HCT116 (cell line): ENCODE results near the gene FBXO31. TPM values are rescaled to one million over a fixed set of nuclear protein-coding genes. Genes with fewer than 3 reads are reported as not detected.

Experiments used
- ATAC-seq: fragments of 200-7000 bp; cut with Tn5 transposase; 2 replicates; pipeline ENCODE4 v1.9.1; 2020; ENCODE audit warnings: mild to moderate bottlenecking, moderate library complexity
- BruUV-seq: library from RNA; stranded (reverse); fragments of 400-500 nt; replicated peaks from 2 replicates; lab custom pipeline; 2021; lab: Mats Ljungman, UMichigan
- CTCF ChIA-PET: fragments of 300-600 bp; sonication (Branson Sonifier 250); formaldehyde crosslinking; loops from one replicate; lab custom pipeline; 2021; ENCODE audit warnings: antibody characterized with exemption; lab: Charles Lee
- POLR2A ChIA-PET: fragments of 300-600, 350-600 bp; sonication (Branson Sonifier 250); formaldehyde crosslinking; loops from one replicate; lab custom pipeline; 2021; ENCODE audit warnings: antibody characterized with exemption; lab: Charles Lee
- RAD21 ChIA-PET, 2 experiments: fragments of 300-600 bp; sonication (Branson Sonifier 250); formaldehyde crosslinking; loops; one replicate each; lab custom pipeline; 2023; ENCODE audit warnings: low total read pairs in 2 of 2; ENCODE audit not compliant: uncharacterized antibody in 2 of 2, unreplicated experiment in 2 of 2, low non-redundant PET in 1 of 2; lab: Charles Lee
- DNase-seq: peaks from one replicate; pipeline ENCODE4 v3.0.0-alpha.2; 2010; ENCODE audit warnings: low read depth, low spot score
- H2AFZ ChIP-seq: fragments of 200-600 bp; shearing (Covaris generic), sonication (generic); 2 replicates; pipeline ENCODE4 v1.6.1; 2017; ENCODE audit warnings: low read depth, mixed run types, mixed read lengths, antibody characterized with exemption, low read length; ENCODE audit not compliant: poor library complexity, severe bottlenecking
- H3K27ac ChIP-seq: 2 replicates; pipeline ENCODE4 v1.5.1; 2012; ENCODE audit warnings: low read depth, low read length
- H3K27me3 ChIP-seq: fragments of 200-600 bp; sonication (generic); 2 replicates; pipeline ENCODE4 v1.6.1; 2016; ENCODE audit warnings: mixed run types, low read length, mixed read lengths; ENCODE audit not compliant: insufficient read depth
- H3K36me3 ChIP-seq, 2 experiments: fragments of 200-500 bp in 1 of 2; fragments of 200-600 bp in 1 of 2; sonication (Bioruptor generic) in 1 of 2; sonication (generic) in 1 of 2; 2 replicates each; pipeline versions ENCODE4 v1.5.1 to v1.6.1; 2014 to 2016; ENCODE audit warnings: low read length in 2 of 2, inconsistent platforms in 1 of 2, mixed read lengths in 1 of 2, mixed run types in 1 of 2; ENCODE audit not compliant: insufficient read depth in 2 of 2, control insufficient read depth in 1 of 2
- H3K4me1 ChIP-seq, 2 experiments: fragments of 200-600 bp in 1 of 2; sonication (generic) in 1 of 2; 2 replicates each; pipeline versions ENCODE4 v1.5.1 to v1.6.1; 2012 to 2017; ENCODE audit warnings: low read length in 2 of 2, inconsistent platforms in 1 of 2, mild to moderate bottlenecking in 1 of 2, mixed read lengths in 1 of 2, mixed run types in 1 of 2, moderate library complexity in 1 of 2; ENCODE audit not compliant: insufficient read depth in 2 of 2, control insufficient read depth in 1 of 2
- H3K4me2 ChIP-seq: fragments of 200-600 bp; sonication (generic); 2 replicates; pipeline ENCODE4 v1.6.1; 2017; ENCODE audit warnings: mixed run types, low read length, mixed read lengths
- H3K4me3 ChIP-seq, 2 experiments: fragments of 200-600 bp in 1 of 2; sonication (generic) in 1 of 2; replicated peaks in 1 of 2; 2 replicates each; pipeline ENCODE4 v1.5.1; 2011 to 2016; ENCODE audit warnings: low read length in 2 of 2, control low read depth in 1 of 2, low read depth in 1 of 2, mild to moderate bottlenecking in 1 of 2, mixed read lengths in 1 of 2, mixed run types in 1 of 2
- H3K79me2 ChIP-seq: fragments of 200-600 bp; sonication (generic); 2 replicates; pipeline ENCODE4 v1.6.1; 2017; ENCODE audit warnings: mild to moderate bottlenecking, mixed run types, low read length, moderate library complexity, mixed read lengths; ENCODE audit not compliant: insufficient read depth
- H3K9ac ChIP-seq: fragments of 200-600 bp; sonication (generic); 2 replicates; pipeline ENCODE4 v1.6.1; 2016; ENCODE audit warnings: low read length, mixed read lengths
- H3K9me2 ChIP-seq: fragments of 200-600 bp; sonication (generic), shearing (Covaris generic); 2 replicates; pipeline ENCODE4 v1.6.1; 2017; ENCODE audit warnings: mixed run types, mild to moderate bottlenecking, moderate library complexity; ENCODE audit not compliant: insufficient read depth
- H3K9me3 ChIP-seq, 2 experiments: fragments of 200-500 bp in 1 of 2; fragments of 200-600 bp in 1 of 2; sonication (Bioruptor generic) in 1 of 2; sonication (generic) in 1 of 2; 2 replicates each; pipeline ENCODE4 v1.6.1; 2014 to 2017; ENCODE audit warnings: low read length in 2 of 2, mixed read lengths in 2 of 2, inconsistent platforms in 1 of 2, low read depth in 1 of 2, mild to moderate bottlenecking in 1 of 2, mixed run types in 1 of 2, moderate library complexity in 1 of 2; ENCODE audit not compliant: control insufficient read depth in 1 of 2, insufficient read depth in 1 of 2
- H4K20me1 ChIP-seq: fragments of 200-600 bp; sonication (generic), shearing (Covaris generic); 2 replicates; pipeline ENCODE4 v1.6.1; 2017; ENCODE audit warnings: mixed run types, mild to moderate bottlenecking, moderate library complexity; ENCODE audit not compliant: insufficient read depth
- CBX3 ChIP-seq: IDR thresholded peaks from 2 replicates; pipeline ENCODE4 v1.6.1; 2012; ENCODE audit warnings: low read depth
- CEBPB ChIP-seq: IDR thresholded peaks from 2 replicates; pipeline ENCODE4 v1.6.1; 2012; ENCODE audit warnings: low read depth
- ELF1 ChIP-seq: IDR thresholded peaks from 2 replicates; pipeline ENCODE4 v1.6.1; 2012; ENCODE audit warnings: low read depth, borderline replicate concordance
- EZH2 ChIP-seq: fragments of 200-600 bp; sonication (generic); IDR thresholded peaks from 2 replicates; pipeline ENCODE4 v1.6.1; 2017; ENCODE audit warnings: antibody characterized with exemption, mixed run types
- FOSL1 ChIP-seq: IDR thresholded peaks from 2 replicates; pipeline ENCODE4 v1.6.1; 2012; ENCODE audit warnings: low read depth
- POLR2AphosphoS5 ChIP-seq: IDR thresholded peaks from 2 replicates; pipeline ENCODE4 v1.6.1; 2011; ENCODE audit warnings: mild to moderate bottlenecking, low read depth, low read length, moderate library complexity
- RAD21 ChIP-seq: IDR thresholded peaks from 2 replicates; pipeline ENCODE4 v1.6.1; 2012; ENCODE audit warnings: low read depth, mild to moderate bottlenecking
- SIN3A ChIP-seq: IDR thresholded peaks from 2 replicates; pipeline ENCODE4 v1.6.1; 2012; ENCODE audit warnings: low read depth
- SP1 ChIP-seq: IDR thresholded peaks from 2 replicates; pipeline ENCODE4 v1.6.1; 2012; ENCODE audit warnings: low read depth
- SRF ChIP-seq: IDR thresholded peaks from 2 replicates; pipeline ENCODE4 v1.6.1; 2012; ENCODE audit warnings: low read depth
- YY1 ChIP-seq: IDR thresholded peaks from 2 replicates; pipeline ENCODE4 v1.6.1; 2011; ENCODE audit warnings: low read length, low read depth, moderate library complexity, mild to moderate bottlenecking; ENCODE audit not compliant: insufficient replicate concordance; ENCODE audit errors: extremely low read depth
- ZNF274 ChIP-seq: fragments of 200-500 bp; sonication (Bioruptor generic); IDR thresholded peaks from 2 replicates; pipeline ENCODE4 v1.6.1; 2014; ENCODE audit warnings: mild to moderate bottlenecking, low read depth, low read length, inconsistent platforms
- intact Hi-C: fragments of 100-400 bp; cut with micrococcal nuclease; formaldehyde crosslinking; loops from 2 replicates; pipeline ENCODE4 v1.10.0; 2022
- total RNA-seq: library from RNA; stranded (reverse); gene quantifications from one replicate; pipeline ENCODE4 v1.2.1, GENCODE V29; 2021; ENCODE audit not compliant: unreplicated experiment
- TF ChIP-seq, protein P1 (sequence below): IDR thresholded peaks from 2 replicates; pipeline ENCODE4 v1.6.1; 2012; ENCODE audit warnings: low read depth
- TF ChIP-seq, protein P2 (sequence below), 3 experiments: fragments of 200-600 bp in 1 of 3; sonication (generic) in 1 of 3; IDR thresholded peaks in 2 of 3; conservative IDR thresholded peaks in 1 of 3; 2 replicates each; pipeline ENCODE4 v1.5.1; 2012 to 2017; ENCODE audit warnings: low read depth in 2 of 3, low read length in 2 of 3, antibody characterized with exemption in 1 of 3, borderline replicate concordance in 1 of 3, control low read depth in 1 of 3, mild to moderate bottlenecking in 1 of 3, mixed read lengths in 1 of 3, mixed run types in 1 of 3, moderate library complexity in 1 of 3; ENCODE audit not compliant: insufficient read depth in 1 of 3
- TF ChIP-seq, protein P3 (sequence below): IDR thresholded peaks from 2 replicates; pipeline ENCODE4 v1.6.1; 2012

FBXO31 gene
- total RNA-seq, 1 experiment from 2014 or later, result 52.1 TPM

DNA sequence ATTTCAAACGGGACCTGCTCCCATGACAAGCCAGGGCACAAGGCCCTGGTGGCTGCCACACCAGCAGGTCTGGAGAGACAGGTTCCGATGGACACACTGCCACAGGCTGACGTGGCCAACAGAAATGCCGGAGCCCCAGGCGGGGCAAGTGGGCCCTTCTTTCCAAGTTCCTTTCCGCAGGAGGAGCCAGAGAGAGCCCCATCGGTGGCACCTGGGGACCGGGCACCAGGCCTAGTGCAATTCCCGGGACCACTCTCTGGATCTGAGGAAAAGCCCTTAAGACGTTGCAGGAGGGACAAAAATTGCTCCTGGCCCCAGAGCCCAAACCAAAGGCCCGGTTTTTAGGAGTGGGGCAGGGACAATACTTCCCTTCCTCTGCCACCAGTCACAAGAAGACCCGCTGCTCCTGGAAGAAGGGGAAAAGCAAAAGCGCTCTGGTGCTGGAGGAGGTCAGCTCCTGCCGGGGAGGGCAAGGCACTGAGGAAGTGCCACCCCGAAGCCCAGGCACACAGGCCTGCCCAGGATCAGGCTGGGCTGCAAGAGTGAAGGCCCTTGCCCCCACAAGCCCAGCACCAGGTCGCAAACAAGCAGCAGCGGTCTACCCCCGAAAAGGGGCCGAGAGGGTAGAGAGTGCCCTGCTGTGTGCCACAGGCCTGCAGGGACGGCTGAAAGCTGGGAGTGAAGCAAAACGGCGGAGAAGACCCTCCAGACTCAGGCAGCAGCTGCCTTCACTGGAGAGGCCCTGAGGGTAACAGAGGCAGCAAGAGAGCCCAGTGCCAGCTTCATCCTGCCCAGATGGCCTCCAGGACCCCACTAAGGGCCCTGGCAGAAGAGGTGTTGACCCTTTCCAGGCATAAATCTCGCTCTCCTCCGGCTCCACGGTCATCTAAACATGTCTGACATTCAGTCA, 37.7 kb upstream of the FBXO31 start:
- BruUV-seq, result no TSS peak
- Histone ChIP-seq H3K4me2 (no peak overlapping the region), H2AFZ (no peak overlapping the region)

More for the DNA sequence above, 37.7 kb upstream of the FBXO31 start:
- ATAC-seq (no peak), DNase-seq (no peak)
- Histone ChIP-seq H3K36me3 (peaks cover 15 to 20% of the 10 kb centered on the region in 2 experiments; a peak in 2 of 4 replicates), H3K27me3 (no peaks in the 10 kb centered on the region), H3K79me2 (peaks cover 5% of the 10 kb centered on the region; the same call in 1 of the 2 replicates), H4K20me1 (no peaks in the 10 kb centered on the region), H3K27ac (no peak overlapping the region), H3K9me3 (no peaks in the 10 kb centered on the region), H3K4me3 (no peak overlapping the region), H3K9me2 (no peaks in the 10 kb centered on the region), H3K9ac (no peak overlapping the region), H3K4me1 (no peaks in the 10 kb centered on the region)
- CTCF ChIA-PET, result interaction anchor here (1.0 to 1.7 kb wide), 4 partner anchors 11 to 215 kb away, joined by 3 to 5 read pairs (median 4); no protein-coding TSS in a partner anchor
- no peak for TF ChIP-seq POLR2AphosphoS5
- no peak for TF ChIP-seq FOSL1
- TF ChIP-seq SP1, result no peak
- TF ChIP-seq YY1, result no peak
- no peak for TF ChIP-seq ZNF274
- no peak for TF ChIP-seq SRF
- TF ChIP-seq CBX3, result no peak
- TF ChIP-seq EZH2, result no peak
- TF ChIP-seq, protein P1, sequence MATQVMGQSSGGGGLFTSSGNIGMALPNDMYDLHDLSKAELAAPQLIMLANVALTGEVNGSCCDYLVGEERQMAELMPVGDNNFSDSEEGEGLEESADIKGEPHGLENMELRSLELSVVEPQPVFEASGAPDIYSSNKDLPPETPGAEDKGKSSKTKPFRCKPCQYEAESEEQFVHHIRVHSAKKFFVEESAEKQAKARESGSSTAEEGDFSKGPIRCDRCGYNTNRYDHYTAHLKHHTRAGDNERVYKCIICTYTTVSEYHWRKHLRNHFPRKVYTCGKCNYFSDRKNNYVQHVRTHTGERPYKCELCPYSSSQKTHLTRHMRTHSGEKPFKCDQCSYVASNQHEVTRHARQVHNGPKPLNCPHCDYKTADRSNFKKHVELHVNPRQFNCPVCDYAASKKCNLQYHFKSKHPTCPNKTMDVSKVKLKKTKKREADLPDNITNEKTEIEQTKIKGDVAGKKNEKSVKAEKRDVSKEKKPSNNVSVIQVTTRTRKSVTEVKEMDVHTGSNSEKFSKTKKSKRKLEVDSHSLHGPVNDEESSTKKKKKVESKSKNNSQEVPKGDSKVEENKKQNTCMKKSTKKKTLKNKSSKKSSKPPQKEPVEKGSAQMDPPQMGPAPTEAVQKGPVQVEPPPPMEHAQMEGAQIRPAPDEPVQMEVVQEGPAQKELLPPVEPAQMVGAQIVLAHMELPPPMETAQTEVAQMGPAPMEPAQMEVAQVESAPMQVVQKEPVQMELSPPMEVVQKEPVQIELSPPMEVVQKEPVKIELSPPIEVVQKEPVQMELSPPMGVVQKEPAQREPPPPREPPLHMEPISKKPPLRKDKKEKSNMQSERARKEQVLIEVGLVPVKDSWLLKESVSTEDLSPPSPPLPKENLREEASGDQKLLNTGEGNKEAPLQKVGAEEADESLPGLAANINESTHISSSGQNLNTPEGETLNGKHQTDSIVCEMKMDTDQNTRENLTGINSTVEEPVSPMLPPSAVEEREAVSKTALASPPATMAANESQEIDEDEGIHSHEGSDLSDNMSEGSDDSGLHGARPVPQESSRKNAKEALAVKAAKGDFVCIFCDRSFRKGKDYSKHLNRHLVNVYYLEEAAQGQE, result no peak
- TF ChIP-seq RAD21, result no peak
- TF ChIP-seq CEBPB, result no peak
- TF ChIP-seq ELF1, result no peak
- TF ChIP-seq, protein P2, sequence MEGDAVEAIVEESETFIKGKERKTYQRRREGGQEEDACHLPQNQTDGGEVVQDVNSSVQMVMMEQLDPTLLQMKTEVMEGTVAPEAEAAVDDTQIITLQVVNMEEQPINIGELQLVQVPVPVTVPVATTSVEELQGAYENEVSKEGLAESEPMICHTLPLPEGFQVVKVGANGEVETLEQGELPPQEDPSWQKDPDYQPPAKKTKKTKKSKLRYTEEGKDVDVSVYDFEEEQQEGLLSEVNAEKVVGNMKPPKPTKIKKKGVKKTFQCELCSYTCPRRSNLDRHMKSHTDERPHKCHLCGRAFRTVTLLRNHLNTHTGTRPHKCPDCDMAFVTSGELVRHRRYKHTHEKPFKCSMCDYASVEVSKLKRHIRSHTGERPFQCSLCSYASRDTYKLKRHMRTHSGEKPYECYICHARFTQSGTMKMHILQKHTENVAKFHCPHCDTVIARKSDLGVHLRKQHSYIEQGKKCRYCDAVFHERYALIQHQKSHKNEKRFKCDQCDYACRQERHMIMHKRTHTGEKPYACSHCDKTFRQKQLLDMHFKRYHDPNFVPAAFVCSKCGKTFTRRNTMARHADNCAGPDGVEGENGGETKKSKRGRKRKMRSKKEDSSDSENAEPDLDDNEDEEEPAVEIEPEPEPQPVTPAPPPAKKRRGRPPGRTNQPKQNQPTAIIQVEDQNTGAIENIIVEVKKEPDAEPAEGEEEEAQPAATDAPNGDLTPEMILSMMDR (IDR thresholded peaks at IDR 0.05 in 2 of 3, conservative IDR thresholded peaks at IDR 0.05 in 1 of 3; ENCODE audit: borderline replicate concordance in 1 of 3, insufficient read depth in 1 of 3, low read depth in 2 of 3, low read length in 2 of 3), result no peak; a peak in 1 of 6 replicates
- TF ChIP-seq, protein P3, sequence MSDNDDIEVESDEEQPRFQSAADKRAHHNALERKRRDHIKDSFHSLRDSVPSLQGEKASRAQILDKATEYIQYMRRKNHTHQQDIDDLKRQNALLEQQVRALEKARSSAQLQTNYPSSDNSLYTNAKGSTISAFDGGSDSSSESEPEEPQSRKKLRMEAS, result no peak
- no peak for TF ChIP-seq SIN3A
- RAD21 ChIA-PET, result no interaction called here
- intact Hi-C loops, result no loop called here
- POLR2A ChIA-PET, result no interaction called here
